Ishikawa (cell line): ENCODE results near the gene IL1RAPL1.

Source experiments
- CEBPB ChIP-seq: IDR thresholded peaks from 2 replicates; pipeline ENCODE4 v1.6.1; 2012
- CREB1 ChIP-seq: IDR thresholded peaks from 2 replicates; pipeline ENCODE4 v1.6.1; 2012; ENCODE audit warnings: low read depth
- EGR1 ChIP-seq: IDR thresholded peaks from 2 replicates; pipeline ENCODE4 v1.6.1; 2012
- EP300 ChIP-seq: IDR thresholded peaks from 2 replicates; pipeline ENCODE4 v1.6.1; 2012; ENCODE audit warnings: borderline replicate concordance
- FOXM1 ChIP-seq: IDR thresholded peaks from 2 replicates; pipeline ENCODE4 v1.6.1; 2012; ENCODE audit warnings: low read depth, borderline replicate concordance
- MAX ChIP-seq: IDR thresholded peaks from 2 replicates; pipeline ENCODE4 v1.6.1; 2012
- NFIC ChIP-seq: IDR thresholded peaks from 2 replicates; pipeline ENCODE4 v1.6.1; 2012
- RAD21 ChIP-seq: IDR thresholded peaks from 2 replicates; pipeline ENCODE4 v1.6.1; 2012; ENCODE audit warnings: low read depth
- REST ChIP-seq: IDR thresholded peaks from 2 replicates; pipeline ENCODE4 v1.6.1; 2012; ENCODE audit warnings: low read depth, mild to moderate bottlenecking
- TAF1 ChIP-seq: IDR thresholded peaks from 2 replicates; pipeline ENCODE4 v1.6.1; 2012; ENCODE audit warnings: low read depth, mild to moderate bottlenecking
- TCF12 ChIP-seq: IDR thresholded peaks from 2 replicates; pipeline ENCODE4 v1.6.1; 2012; ENCODE audit warnings: low read depth
- TEAD4 ChIP-seq: IDR thresholded peaks from 2 replicates; pipeline ENCODE4 v1.6.1; 2012
- USF1 ChIP-seq: IDR thresholded peaks from 2 replicates; pipeline ENCODE4 v1.6.1; 2012
- YY1 ChIP-seq: IDR thresholded peaks from 2 replicates; pipeline ENCODE4 v1.6.1; 2012; ENCODE audit warnings: low read depth
- ZBTB7A ChIP-seq: IDR thresholded peaks from 2 replicates; pipeline ENCODE4 v1.6.1; 2012; ENCODE audit warnings: low read depth

Gene IL1RAPL1

GRCh38 chrX:29308726-29309125, 721.5 kb downstream of the IL1RAPL1 start:
- TF ChIP-seq ZBTB7A, result no peak
- TF ChIP-seq TCF12, result no peak
- TF ChIP-seq TEAD4, result no peak
- no peak for TF ChIP-seq TAF1
- TF ChIP-seq YY1, result no peak
- TF ChIP-seq REST, result no peak
- TF ChIP-seq EGR1, result no peak
- TF ChIP-seq MAX, result no peak
- no peak for TF ChIP-seq CEBPB
- no peak for TF ChIP-seq EP300
- TF ChIP-seq CREB1, result no peak
- no peak for TF ChIP-seq FOXM1
- no peak for TF ChIP-seq NFIC
- no peak for TF ChIP-seq RAD21

GRCh38 chrX:29315931-29316330, 728.7 kb downstream of the IL1RAPL1 start:
- TF ChIP-seq EP300, result no peak
- no peak for TF ChIP-seq TEAD4
- no peak for TF ChIP-seq USF1
- TF ChIP-seq CREB1, result no peak
- no peak for TF ChIP-seq REST

GRCh38 chrX:29318012-29318411, 730.8 kb downstream of the IL1RAPL1 start:
- TF ChIP-seq TEAD4, result no peak
- TF ChIP-seq REST, result no peak
- TF ChIP-seq TCF12, result no peak
- TF ChIP-seq NFIC, result no peak
- no peak for TF ChIP-seq EGR1
- TF ChIP-seq YY1, result no peak
- TF ChIP-seq RAD21, result no peak
- no peak for TF ChIP-seq CREB1
- no peak for TF ChIP-seq CEBPB
- TF ChIP-seq MAX, result no peak
- no peak for TF ChIP-seq USF1

GRCh38 chrX:29348288-29348687, 761.0 kb downstream of the IL1RAPL1 start:
- no peak for TF ChIP-seq ZBTB7A
- no peak for TF ChIP-seq FOXM1
- no peak for TF ChIP-seq TAF1
- TF ChIP-seq RAD21, result no peak
- no peak for TF ChIP-seq CREB1
- TF ChIP-seq USF1, result no peak
- no peak for TF ChIP-seq REST
- no peak for TF ChIP-seq MAX
- no peak for TF ChIP-seq EGR1
- TF ChIP-seq YY1, result no peak
- no peak for TF ChIP-seq CEBPB
- no peak for TF ChIP-seq EP300
- no peak for TF ChIP-seq TCF12
- TF ChIP-seq NFIC, result no peak
- TF ChIP-seq TEAD4, result no peak
